Heart right ventricle (tissue), 16 donors: ENCODE measurements around the gene GLDN. TPM values are rescaled to one million over a fixed set of nuclear protein-coding genes. Genes with fewer than 3 reads are reported as not detected.

ENCODE experiments used
- ATAC-seq, 8 donors: fragments of 200-7000 bp; cut with Tn5 transposase; one replicate each; pipeline ENCODE4 v1.9.1; 2020; ENCODE audit warnings: mild to moderate bottlenecking in 8 of 8, moderate library complexity in 8 of 8, moderate number of reproducible peaks in 1 of 8
- DNase-seq, 2 donors: peaks; one replicate each; pipeline ENCODE4 v3.0.0-alpha.2; 2020
- H3K27ac ChIP-seq, 10 donors: fragments of 200-600 bp; sonication (generic) in 2 of 10; one replicate each; pipeline versions ENCODE4 v1.5.0 to v1.8.0; 2020 to 2022; ENCODE audit warnings: mild to moderate bottlenecking in 3 of 10
- H3K27me3 ChIP-seq, 7 donors: fragments of 200-600 bp; one replicate each; pipeline ENCODE4 v1.8.0; 2021 to 2022; ENCODE audit warnings: mild to moderate bottlenecking in 2 of 7
- H3K36me3 ChIP-seq, 9 donors: fragments of 200-600 bp; sonication (generic) in 1 of 9; one replicate each; pipeline versions ENCODE4 v1.5.0 to v1.8.0; 2020 to 2022; ENCODE audit warnings: mild to moderate bottlenecking in 2 of 9
- H3K4me1 ChIP-seq, 9 donors: fragments of 200-600 bp; sonication (generic) in 1 of 9; one replicate each; pipeline versions ENCODE4 v1.5.0 to v1.8.0; 2020 to 2022; ENCODE audit warnings: mild to moderate bottlenecking in 4 of 9
- H3K4me3 ChIP-seq, 10 donors: fragments of 200-600 bp; sonication (generic) in 2 of 10; one replicate each; pipeline versions ENCODE4 v1.5.0 to v1.8.0; 2020 to 2022; ENCODE audit warnings: mild to moderate bottlenecking in 7 of 10, moderate library complexity in 2 of 10
- H3K9me3 ChIP-seq, 11 donors: fragments of 200-600 bp in 10 of 11; sonication (generic) in 2 of 11; one replicate each; pipeline versions ENCODE4 v1.5.0 to v1.8.0; 2013 to 2022; ENCODE audit warnings: mild to moderate bottlenecking in 2 of 11, control low read depth in 1 of 11, moderate library complexity in 1 of 11
- WGBS, 2 donors: extraction: QIAGEN DNeasy Blood & Tissue Kit; methylation state at CpG; one replicate each; pipeline ENCODE4 v1.1.7; 2013; ENCODE audit warnings: inconsistent platforms in 1 of 2; 5-methylcytosine and 5-hydroxymethylcytosine counted together
- intact Hi-C, 10 donors: fragments of 100-400 bp; cut with DNase I; formaldehyde crosslinking; loops; one replicate each; pipeline versions ENCODE4 v1.11.1 to v1.14.2; 2022
- polyA plus RNA-seq, 2 donors: library from polyadenylated mRNA; stranded (reverse); fragments of 200-250 nt; gene quantifications; one replicate each; pipeline ENCODE4 v1.2.3, GENCODE V29; 2013
- total RNA-seq, 10 donors: library from RNA; stranded (reverse); fragmentation: NEBNext Ultra II Directional in 3 of 10; extraction: Animal tissue kit (Norgen Biotek cat#: 25700) in 3 of 10; gene quantifications; one replicate each; pipeline versions ENCODE4 v1.2.1 to v1.2.4, GENCODE V29; 2021 to 2023
- TF ChIP-seq, protein P1 (sequence below), 9 donors: fragments of 200-600 bp; sonication (generic) in 2 of 9; IDR thresholded peaks; one replicate each; pipeline versions ENCODE4 v1.5.0 to v1.8.0; 2021 to 2022; ENCODE audit warnings: antibody characterized with exemption in 9 of 9, mild to moderate bottlenecking in 5 of 9, moderate library complexity in 1 of 9
- donor health status: Arrhythmogenic right ventricular cardiomyopathy.
- donor health status: ischemic (EF 13 %, LVEDD 7.1; RV severe dilation, severe dysfunction).
- donor health status: healthy with polysubstance abuse.
- donor health status: DM: no; HTN: yes; CAD: no.
- donor health status: DM: no; HTN: no; CAD: no.
- donor health status: ischemic (EF 25% LVEDD 6.9; RV normal size, moderate dysfunction).
- donor health status: ischemic (EF 25% LVEDD 5.7; RV mildly dilated, moderate dysfunction).
- donor health status: healthy.
- donor health status: DM: yes; HTN: yes; CAD: no.
- donor health status: Ischemic cardiomyopathy.
- donor health status: ischemic (EF 35%, LVEDD 5.7; RV mildly dilated, moderate dysfunction).
- donor health status: nonischemic (EF 11% LVEDD 7.7; RV severe dilation, severe dysfunction).
- donor health status: DM: yes; HTN: yes; CAD: no.
- donor health status: PGD.
- donor health status: ischemic (EF 29% LVEDD 5.4; RV normal size, mild dysfunction).
- donor health status: nonischemic (EF 23%, LVEDD 6.1; RV moderate dilation, normal function).

Gene GLDN
- total and polyA plus RNA-seq, 12 donors, result 0.65 to 19.8 (median 10.9) TPM

DNA sequence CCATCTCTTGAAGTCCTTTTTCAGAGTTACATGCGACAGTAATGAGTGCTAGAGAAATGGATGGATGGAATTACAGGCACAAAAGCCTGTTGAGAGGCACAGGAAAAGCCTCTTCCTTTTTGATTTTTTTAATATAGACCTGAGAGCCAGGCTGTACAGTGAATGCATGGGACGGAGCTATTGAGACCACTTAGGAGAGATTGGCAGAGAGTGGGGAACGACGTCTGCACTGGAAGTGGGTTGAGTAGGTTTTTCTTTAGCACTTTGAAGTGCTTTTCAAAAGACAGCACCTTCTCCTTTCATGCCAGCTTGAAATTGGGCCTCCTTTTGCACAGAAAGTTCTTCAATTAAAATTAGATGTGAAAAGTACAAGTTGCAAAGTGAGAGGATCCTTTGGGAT is 37.0 kb downstream of the GLDN start:
- ATAC-seq, result no peak
- no peak overlapping the region for H3K27ac ChIP-seq
- no peaks in the 10 kb centered on the region for H3K36me3 ChIP-seq
- intact Hi-C loops, result loop anchor here in 1 of 10 donors (2.0 kb wide), 1 partner anchor 92 kb away; no protein-coding TSS in a partner anchor
- no peaks in the 10 kb centered on the region for H3K9me3 ChIP-seq
- TF ChIP-seq, protein P1, sequence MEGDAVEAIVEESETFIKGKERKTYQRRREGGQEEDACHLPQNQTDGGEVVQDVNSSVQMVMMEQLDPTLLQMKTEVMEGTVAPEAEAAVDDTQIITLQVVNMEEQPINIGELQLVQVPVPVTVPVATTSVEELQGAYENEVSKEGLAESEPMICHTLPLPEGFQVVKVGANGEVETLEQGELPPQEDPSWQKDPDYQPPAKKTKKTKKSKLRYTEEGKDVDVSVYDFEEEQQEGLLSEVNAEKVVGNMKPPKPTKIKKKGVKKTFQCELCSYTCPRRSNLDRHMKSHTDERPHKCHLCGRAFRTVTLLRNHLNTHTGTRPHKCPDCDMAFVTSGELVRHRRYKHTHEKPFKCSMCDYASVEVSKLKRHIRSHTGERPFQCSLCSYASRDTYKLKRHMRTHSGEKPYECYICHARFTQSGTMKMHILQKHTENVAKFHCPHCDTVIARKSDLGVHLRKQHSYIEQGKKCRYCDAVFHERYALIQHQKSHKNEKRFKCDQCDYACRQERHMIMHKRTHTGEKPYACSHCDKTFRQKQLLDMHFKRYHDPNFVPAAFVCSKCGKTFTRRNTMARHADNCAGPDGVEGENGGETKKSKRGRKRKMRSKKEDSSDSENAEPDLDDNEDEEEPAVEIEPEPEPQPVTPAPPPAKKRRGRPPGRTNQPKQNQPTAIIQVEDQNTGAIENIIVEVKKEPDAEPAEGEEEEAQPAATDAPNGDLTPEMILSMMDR (IDR thresholded peaks at IDR 0.05), result no peak
- no peaks in the 10 kb centered on the region for H3K27me3 ChIP-seq
- H3K4me1 ChIP-seq, result peaks cover 0 to 17% (median 8%) of the 10 kb centered on the region in 9 donors
- H3K4me3 ChIP-seq, result no peak overlapping the region
- 75 to 90% methylated on average over 4 of the region's 4 CpGs for WGBS, 2 donors
- no peak for DNase-seq

DNA sequence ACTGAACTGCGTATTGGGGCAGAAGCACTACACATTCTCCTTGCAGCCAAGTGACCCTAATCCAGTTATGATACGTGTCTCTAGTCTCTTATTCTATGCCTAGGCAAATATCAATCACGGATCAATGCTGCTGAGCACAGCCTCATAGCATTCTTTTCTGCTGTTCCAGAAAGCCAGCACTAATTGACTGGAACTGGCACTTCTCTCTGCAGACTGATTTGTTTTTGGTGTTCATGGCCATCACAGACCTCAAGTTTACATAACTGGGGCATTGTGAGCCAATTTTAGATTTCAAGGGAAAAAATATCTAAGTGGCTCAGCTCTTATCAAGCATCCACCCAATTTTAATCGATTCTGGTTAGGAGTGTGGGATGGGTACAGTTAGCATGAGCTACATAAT is 37.9 kb downstream of the GLDN start:
- H3K27ac ChIP-seq, result no peak overlapping the region
- 77 to 83% methylated on average over 4 of the region's 4 CpGs for WGBS, 2 donors
- H3K9me3 ChIP-seq, result no peaks in the 10 kb centered on the region
- TF ChIP-seq, protein P1 (IDR thresholded peaks at IDR 0.05), result no peak
- DNase-seq (no peak), ATAC-seq (no peak)
- H3K27me3 ChIP-seq, result no peaks in the 10 kb centered on the region
- intact Hi-C loops, result loop anchor here in 1 of 10 donors (2.0 kb wide), 1 partner anchor 93 kb away; no protein-coding TSS in a partner anchor
- H3K4me3 ChIP-seq, result no peak overlapping the region
- no peaks in the 10 kb centered on the region for H3K36me3 ChIP-seq
- H3K4me1 ChIP-seq, result peaks cover 0 to 17% (median 8%) of the 10 kb centered on the region in 9 donors

DNA sequence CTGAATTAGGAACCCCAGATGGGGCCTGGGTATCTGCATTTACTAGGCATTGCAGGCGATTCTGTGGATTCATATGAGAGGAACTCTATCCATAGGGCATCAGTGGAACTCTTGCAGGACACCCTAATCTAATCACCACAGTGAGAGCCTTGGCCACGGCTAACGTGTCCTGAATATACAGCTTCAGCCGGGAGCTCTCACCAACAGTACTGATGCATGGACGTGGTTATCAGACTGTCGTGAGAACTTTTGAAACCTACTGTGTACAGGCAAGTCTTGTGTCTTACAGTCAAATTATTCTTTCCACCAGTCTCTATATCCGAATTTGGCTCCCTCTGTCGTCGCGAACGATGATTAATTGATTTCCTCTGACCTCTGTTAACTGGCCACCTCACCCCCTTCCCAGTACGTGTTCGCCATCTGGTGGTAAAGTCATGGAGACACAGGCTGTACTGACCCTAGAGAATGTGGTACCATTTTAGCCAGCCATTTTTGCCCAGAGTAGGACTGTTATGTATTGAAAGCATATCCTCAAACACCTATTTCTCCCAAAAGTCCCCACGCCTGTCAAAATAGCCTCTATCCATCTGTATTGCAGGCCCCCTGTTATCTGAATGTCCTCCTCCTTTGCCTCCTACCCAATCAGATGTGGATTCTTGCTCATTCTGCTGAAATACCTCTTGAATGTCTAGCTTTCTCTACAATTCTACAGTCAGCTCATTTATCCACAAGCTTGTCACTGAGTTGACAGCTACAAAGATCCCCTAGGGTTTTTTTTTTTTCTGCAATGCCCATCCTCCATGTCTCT is 39.7 kb downstream of the GLDN start:
- peak in 1 of 2 donors; percentile 67 for DNase-seq
- peaks cover 0 to 17% (median 8%) of the 10 kb centered on the region in 9 donors for H3K4me1 ChIP-seq
- no peaks in the 10 kb centered on the region for H3K36me3 ChIP-seq
- intact Hi-C loops, result loop anchor here (1.0 to 10.0 kb wide), 16 partner anchors 59 to 226 kb away; no protein-coding TSS in a partner anchor
- no peaks in the 10 kb centered on the region for H3K27me3 ChIP-seq
- peak; percentile 88 to 95 (median 91) for ATAC-seq
- WGBS, 2 donors, result 14 to 17% methylated on average over 14 of the region's 14 CpGs
- TF ChIP-seq, protein P1 (IDR thresholded peaks at IDR 0.05), result peak; percentile 82 to 96 (median 89)
- H3K27ac ChIP-seq, result no peak overlapping the region
- peak overlapping the region in 1 of 10 donors; percentile 21 for H3K4me3 ChIP-seq
- no peaks in the 10 kb centered on the region for H3K9me3 ChIP-seq

- no peak for DNase-seq
- no peaks in the 10 kb centered on the region for H3K36me3 ChIP-seq
- intact Hi-C loops, result loop anchor here in 6 of 10 donors (5.0 to 10.0 kb wide), 7 partner anchors 60 to 228 kb away; no protein-coding TSS in a partner anchor
- H3K27ac ChIP-seq, result no peak overlapping the region
- no peak overlapping the region for H3K4me3 ChIP-seq
- 23 to 33% methylated on average over 4 of the region's 4 CpGs for WGBS, 2 donors
- H3K27me3 ChIP-seq, result no peaks in the 10 kb centered on the region
- no peaks in the 10 kb centered on the region for H3K9me3 ChIP-seq
- H3K4me1 ChIP-seq, result peaks cover 0 to 17% (median 8%) of the 10 kb centered on the region in 9 donors
- TF ChIP-seq, protein P1 (IDR thresholded peaks at IDR 0.05), result peak in 8 of 9 donors; percentile 5 to 47 (median 38)
- no peak for ATAC-seq
Measured at GRCh38 chr15:51382787-51383186, 41.3 kb downstream of the GLDN start.
